ENCODE measurements around the gene RRP36. TPM values are rescaled to one million over a fixed set of nuclear protein-coding genes. Genes with fewer than 3 reads are reported as not detected.

The RRP36 gene
- total RNA-seq, 2 experiments from 2014 or later = 63.8 to 65.6 TPM

DNA sequence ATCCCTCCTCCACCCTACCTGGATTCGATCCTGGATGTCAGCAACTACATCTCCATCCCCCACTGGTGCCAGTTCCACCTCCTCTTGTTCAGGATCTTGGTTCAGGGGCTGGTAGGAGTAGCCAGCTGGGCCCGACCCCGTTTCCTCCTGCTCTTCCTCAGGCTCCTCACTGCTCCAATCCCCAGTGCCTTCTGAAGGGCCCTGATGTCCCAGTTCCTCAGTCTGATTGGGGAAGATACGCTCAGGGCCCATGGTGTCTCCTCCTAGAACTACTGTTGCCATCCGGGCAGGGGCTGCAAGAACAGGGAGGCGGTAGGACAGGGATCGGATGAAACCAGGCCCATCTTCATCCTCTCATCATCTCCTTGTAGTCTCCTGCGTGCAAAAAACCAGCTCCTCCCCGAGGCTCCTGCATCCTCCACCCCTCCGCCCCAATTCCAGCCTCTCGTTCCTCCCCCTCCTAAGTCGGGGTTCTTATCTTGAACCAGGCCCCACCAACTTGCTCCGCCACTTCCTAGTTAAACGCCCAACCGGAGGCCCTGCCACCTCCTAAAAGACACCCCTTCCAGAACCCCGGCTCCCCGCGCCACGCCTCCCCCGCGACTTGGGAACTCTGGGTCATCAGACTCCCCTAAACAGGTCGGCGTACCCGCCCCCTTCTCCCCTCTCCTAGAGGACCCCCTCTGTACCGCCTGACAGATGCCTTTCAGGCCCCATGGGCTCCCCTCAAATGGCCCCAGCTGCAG is 8.2 kb upstream of the RRP36 start:
- H3K9me3 Mint-ChIP-seq = no peaks in the 10 kb centered on the region
- POLR2A ChIA-PET = interaction anchor here (0.5 to 3.3 kb wide), 17 partner anchors 8 to 449 kb away, joined by 3 to 25 read pairs (median 5); partner anchors contain the start of genes CNPY3, CUL7, KLC4 and MRPL2
- DNase-seq = no peak
- peak overlapping the region; percentile 92 for H3K27ac Mint-ChIP-seq
- H3K27me3 Mint-ChIP-seq = no peaks in the 10 kb centered on the region
- peak; percentile 25 for ATAC-seq (ENCODE audit: low read depth)
- H3K36me3 Mint-ChIP-seq = peaks cover 25% of the 10 kb centered on the region
- H3K4me3 Mint-ChIP-seq = peak overlapping the region; percentile 93
- H3K4me1 Mint-ChIP-seq = peaks cover 41% of the 10 kb centered on the region

DNA sequence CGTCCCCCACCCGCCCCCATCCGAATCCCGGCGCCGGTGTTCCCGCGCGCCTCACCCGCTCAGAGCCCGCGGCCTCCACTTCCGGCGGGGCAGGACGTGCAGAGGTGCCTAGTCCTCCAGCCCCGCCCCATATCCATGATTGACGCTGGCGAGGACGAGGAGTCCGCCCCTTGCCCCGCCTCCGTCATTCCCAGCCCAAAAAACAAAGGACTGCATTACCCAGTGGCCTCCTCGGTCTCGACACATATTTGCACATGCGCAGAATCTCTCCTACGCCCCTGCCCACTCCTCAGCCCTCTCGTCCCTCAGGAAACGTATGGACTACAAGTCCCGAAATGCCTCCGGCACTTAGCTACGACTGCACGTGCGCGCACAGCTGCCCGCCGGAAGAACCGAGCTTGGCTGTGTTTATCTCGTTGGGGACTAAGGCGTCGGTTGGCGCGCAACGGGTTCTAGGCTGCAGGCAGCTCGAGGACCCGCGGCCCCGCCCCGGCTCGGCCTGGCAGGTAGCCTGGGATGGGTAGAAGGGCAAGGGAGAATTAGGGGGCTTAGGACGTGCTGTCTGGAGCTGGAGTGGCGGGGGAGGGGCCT is 7.5 kb upstream of the RRP36 start, which contains the start of the genes KLHDC3 and MEA1:
TSS of gene KLHDC3 (plus strand) at position 407 of the 591 bp plus-strand sequence. CDS start 2,944 bp downstream, outside the sequence.
TSS of gene MEA1 (minus strand) at position 104 of the 591 bp plus-strand sequence. CDS start 133 bp downstream, outside the sequence.
- peak; percentile 95 for ATAC-seq (ENCODE audit: low read depth)
- Mint-ChIP-seq H3K27ac (peak within 1 kb of the TSS; percentile 92), H3K27me3 (no peaks in the 10 kb centered on the region), H3K4me3 (peak within 1 kb of the TSS; percentile 93), H3K4me1 (peaks cover 41% of the 10 kb centered on the region), H3K36me3 (peaks cover 24% of the 10 kb centered on the region), H3K9me3 (no peaks in the 10 kb centered on the region)
- POLR2A ChIA-PET = interaction anchor here (0.6 to 3.3 kb wide), 13 partner anchors 9 to 450 kb away, joined by 3 to 25 read pairs (median 5); partner anchors contain the start of genes CNPY3, CUL7, KLC4 and MRPL2
- peak; percentile 94 for DNase-seq

DNA sequence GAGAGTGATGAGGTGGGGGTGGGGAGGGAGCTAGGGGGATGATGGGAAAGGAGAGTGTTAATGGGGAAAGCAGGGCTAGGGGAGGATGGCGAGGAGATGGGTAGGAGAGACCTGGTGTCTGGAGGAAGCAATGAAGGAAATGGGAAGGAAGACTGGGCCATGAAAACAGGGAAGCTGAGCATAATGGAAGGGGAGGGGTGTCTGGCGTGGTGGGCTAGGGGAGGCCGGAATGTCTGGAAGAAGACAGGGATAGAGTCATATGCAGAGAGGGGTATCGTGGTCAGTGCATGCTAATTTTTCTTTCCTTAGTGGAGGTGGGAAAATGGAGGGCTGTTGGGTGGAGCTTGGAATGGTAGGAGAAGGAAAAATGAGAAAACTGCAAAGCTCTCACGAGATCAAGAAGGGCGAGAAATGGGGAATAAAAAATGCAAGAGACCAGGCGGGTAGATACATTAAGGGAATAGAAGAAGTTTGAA is 7.0 kb upstream of the RRP36 start:
- H3K36me3 Mint-ChIP-seq = peaks cover 25% of the 10 kb centered on the region
- peaks cover 41% of the 10 kb centered on the region for H3K4me1 Mint-ChIP-seq
- ATAC-seq (ENCODE audit: low read depth) (no peak), DNase-seq (no peak)
- no peaks in the 10 kb centered on the region for H3K9me3 Mint-ChIP-seq
- H3K27ac Mint-ChIP-seq = peak overlapping the region; percentile 92
- H3K4me3 Mint-ChIP-seq = peak overlapping the region; percentile 93
- POLR2A ChIA-PET = interaction anchor here (0.6 to 3.3 kb wide), 10 partner anchors 30 to 451 kb away, joined by 3 to 25 read pairs (median 8); partner anchors contain the start of genes CNPY3, CUL7, KLC4 and MRPL2
- no peaks in the 10 kb centered on the region for H3K27me3 Mint-ChIP-seq

- no peaks in the 10 kb centered on the region for H3K9me3 Mint-ChIP-seq
- peaks cover 45% of the 10 kb centered on the region for H3K4me1 Mint-ChIP-seq
- POLR2A ChIA-PET = interaction anchor here (1.0 kb wide), 1 partner anchor 37 kb away, joined by 5 read pairs; the partner anchor contains the start of gene PEX6
- ATAC-seq (ENCODE audit: low read depth) (no peak), DNase-seq (no peak)
- H3K27me3 Mint-ChIP-seq = no peaks in the 10 kb centered on the region
- peak overlapping the region; percentile 25 for H3K4me3 Mint-ChIP-seq
- H3K36me3 Mint-ChIP-seq = peaks cover 32% of the 10 kb centered on the region
- no peak overlapping the region for H3K27ac Mint-ChIP-seq
Observed at GRCh38 chr6:43016176-43016942, 5.1 kb upstream of the RRP36 start.

DNA sequence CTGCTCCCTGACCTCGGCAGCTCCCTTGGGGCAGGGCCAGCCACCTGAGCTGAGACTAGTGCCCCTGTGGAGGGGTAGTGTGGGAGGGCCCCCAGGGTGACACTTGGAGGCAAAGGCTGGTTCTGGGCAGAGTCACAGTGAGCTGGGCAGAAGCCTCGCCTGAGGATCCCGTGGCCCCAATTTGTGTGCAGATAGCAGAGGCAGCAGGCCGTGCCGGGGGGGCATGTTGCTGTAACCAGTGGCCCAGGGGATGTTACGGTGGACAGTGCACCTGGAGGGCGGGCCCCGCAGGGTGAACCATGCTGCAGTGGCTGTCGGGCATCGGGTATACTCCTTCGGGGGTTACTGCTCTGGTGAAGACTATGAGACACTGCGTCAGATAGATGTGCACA is 4.5 kb upstream of the RRP36 start:
- H3K4me1 Mint-ChIP-seq = peaks cover 40% of the 10 kb centered on the region
- POLR2A ChIA-PET = no interaction called here

GRCh38 chr6:43019152-43019551 is 2.3 kb upstream of the RRP36 start:
- DNase-seq (no peak), ATAC-seq (ENCODE audit: low read depth) (no peak)
- no peaks in the 10 kb centered on the region for H3K9me3 Mint-ChIP-seq
- POLR2A ChIA-PET = no interaction called here
- H3K4me1 Mint-ChIP-seq = peaks cover 26% of the 10 kb centered on the region
- no peaks in the 10 kb centered on the region for H3K27me3 Mint-ChIP-seq
- H3K36me3 Mint-ChIP-seq = peaks cover 22% of the 10 kb centered on the region
- H3K27ac Mint-ChIP-seq = no peak overlapping the region
- no peak overlapping the region for H3K4me3 Mint-ChIP-seq

More for the DNA sequence above, 4.5 kb upstream of the RRP36 start:
- Mint-ChIP-seq H3K36me3 (peaks cover 31% of the 10 kb centered on the region), H3K27ac (no peak overlapping the region), H3K9me3 (no peaks in the 10 kb centered on the region), H3K4me3 (no peak overlapping the region), H3K27me3 (no peaks in the 10 kb centered on the region)
- ATAC-seq (ENCODE audit: low read depth) (no peak), DNase-seq (no peak)

GRCh38 chr6:43020052-43020705 is 1.2 kb upstream of the RRP36 start:
- ATAC-seq (ENCODE audit: low read depth) (no peak), DNase-seq (no peak)
- H3K27me3 Mint-ChIP-seq = no peaks in the 10 kb centered on the region
- H3K36me3 Mint-ChIP-seq = peaks cover 28% of the 10 kb centered on the region
- H3K4me3 Mint-ChIP-seq = peak overlapping the region; percentile 28
- POLR2A ChIA-PET = interaction anchor here (1.1 to 2.6 kb wide), 6 partner anchors 10 to 91 kb away, joined by 3 to 16 read pairs (median 13); partner anchors contain the start of genes CNPY3, CUL7, KLC4 and MRPL2
- H3K9me3 Mint-ChIP-seq = no peaks in the 10 kb centered on the region
- peaks cover 22% of the 10 kb centered on the region for H3K4me1 Mint-ChIP-seq
- H3K27ac Mint-ChIP-seq = peak overlapping the region; percentile 8

- ATAC-seq (ENCODE audit: low read depth) = peak; percentile 7
- Mint-ChIP-seq H3K4me3 (peak overlapping the region; percentile 83), H3K36me3 (peaks cover 30% of the 10 kb centered on the region), H3K4me1 (peaks cover 22% of the 10 kb centered on the region), H3K27ac (peak overlapping the region; percentile 81), H3K9me3 (no peaks in the 10 kb centered on the region), H3K27me3 (no peaks in the 10 kb centered on the region)
- POLR2A ChIA-PET = interaction anchor here (0.7 to 2.6 kb wide), 13 partner anchors 9 to 130 kb away, joined by 3 to 16 read pairs (median 5); partner anchors contain the start of genes CNPY3, CUL7, KLC4 and MRPL2
- no peak for DNase-seq
Observed at GRCh38 chr6:43020847-43021246, 576 bp upstream of the RRP36 start.

DNA sequence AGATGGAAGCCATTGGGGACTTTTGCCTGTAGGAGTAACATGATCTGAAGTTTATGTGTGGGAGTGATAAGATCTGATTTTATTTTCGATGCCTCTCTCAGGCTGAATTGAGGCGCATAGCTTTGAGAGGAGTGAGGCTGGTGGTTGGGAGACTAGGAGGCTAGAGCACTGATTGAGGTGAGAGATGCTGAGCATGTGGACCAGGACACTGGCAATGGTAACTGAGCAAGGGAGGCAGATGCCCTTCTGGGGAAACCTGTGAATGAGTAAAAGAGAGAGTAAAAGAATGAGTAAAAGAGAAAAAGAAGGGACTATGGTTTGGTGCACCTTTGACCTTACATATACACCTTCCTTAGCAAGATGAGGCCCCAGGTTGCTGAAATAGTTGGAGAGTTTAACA is 3.0 kb downstream of the RRP36 start:
- peaks cover 35% of the 10 kb centered on the region for H3K36me3 Mint-ChIP-seq

GRCh38 chr6:43026365-43026764 is 4.9 kb downstream of the RRP36 start:
- Mint-ChIP-seq H3K36me3 (peaks cover 29% of the 10 kb centered on the region), H3K27ac (no peak overlapping the region)
- POLR2A ChIA-PET = no interaction called here

More for the DNA sequence above, 3.0 kb downstream of the RRP36 start:
- Mint-ChIP-seq H3K27ac (peak overlapping the region; percentile 5), H3K4me3 (no peak overlapping the region), H3K9me3 (no peaks in the 10 kb centered on the region), H3K27me3 (no peaks in the 10 kb centered on the region), H3K4me1 (peaks cover 13% of the 10 kb centered on the region)
- POLR2A ChIA-PET = interaction anchor here (0.7 to 0.9 kb wide), 2 partner anchors 29 to 134 kb away, joined by 3 read pairs; partner anchors contain the start of gene CUL7
- ATAC-seq (ENCODE audit: low read depth) (no peak), DNase-seq (no peak)

GRCh38 chr6:43029120-43029519 is 7.7 kb downstream of the RRP36 start:
- Mint-ChIP-seq H3K36me3 (peaks cover 35% of the 10 kb centered on the region), H3K9me3 (no peaks in the 10 kb centered on the region), H3K4me1 (peaks cover 12% of the 10 kb centered on the region), H3K4me3 (no peak overlapping the region), H3K27ac (no peak overlapping the region), H3K27me3 (no peaks in the 10 kb centered on the region)
- DNase-seq = no peak
- POLR2A ChIA-PET = interaction anchor here (1.4 kb wide), 1 partner anchor 9 kb away, joined by 3 read pairs; no protein-coding TSS in a partner anchor
- ATAC-seq (ENCODE audit: low read depth) = no peak

More at GRCh38 chr6:43026365-43026764, 4.9 kb downstream of the RRP36 start:
- no peaks in the 10 kb centered on the region for H3K27me3 Mint-ChIP-seq
- H3K4me3 Mint-ChIP-seq = no peak overlapping the region
- no peak for DNase-seq
- no peak for ATAC-seq (ENCODE audit: low read depth)
- no peaks in the 10 kb centered on the region for H3K9me3 Mint-ChIP-seq
- peaks cover 8% of the 10 kb centered on the region for H3K4me1 Mint-ChIP-seq

DNA sequence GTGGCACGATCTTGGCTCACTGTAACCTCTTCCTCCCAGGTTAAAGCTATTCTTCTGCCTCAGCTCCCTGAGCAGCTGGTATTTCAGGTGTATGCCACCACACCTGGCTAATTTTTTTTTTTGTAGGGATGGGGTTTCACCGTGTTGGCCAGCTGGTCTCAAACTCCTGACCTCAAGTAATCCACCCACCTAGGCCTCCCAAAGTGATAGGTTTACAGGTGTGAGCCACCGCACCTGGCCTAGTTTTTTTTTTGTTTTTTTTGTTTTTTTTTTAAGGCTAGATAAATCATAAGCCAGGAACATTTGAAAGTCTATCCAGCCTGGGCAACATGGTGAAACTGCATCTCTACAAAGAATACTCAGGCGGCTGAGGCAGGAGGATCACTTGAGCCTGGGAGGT is 10.9 kb downstream of the RRP36 start:
- H3K4me3 Mint-ChIP-seq = no peak overlapping the region
- no peaks in the 10 kb centered on the region for H3K9me3 Mint-ChIP-seq
- H3K4me1 Mint-ChIP-seq = peaks cover 8% of the 10 kb centered on the region
- ATAC-seq (ENCODE audit: low read depth) (no peak), DNase-seq (no peak)
- peaks cover 21% of the 10 kb centered on the region for H3K36me3 Mint-ChIP-seq
- POLR2A ChIA-PET = no interaction called here
- H3K27ac Mint-ChIP-seq = no peak overlapping the region
- no peaks in the 10 kb centered on the region for H3K27me3 Mint-ChIP-seq
